Right lobe of liver (tissue), 6 donors: ENCODE results near the gene RASSF5. TPM values are rescaled to one million over a fixed set of nuclear protein-coding genes. Genes with fewer than 3 reads are reported as not detected.
A peak's percentile ranks its signal among the peaks of the same experiment; 100 is the strongest.

ENCODE experiments used
- ATAC-seq, 4 donors: fragments of 200-7000 bp; cut with Tn5 transposase; one replicate each; pipeline ENCODE4 v1.9.1; 2020; ENCODE audit warnings: mild to moderate bottlenecking in 4 of 4, moderate library complexity in 4 of 4
- DNase-seq, 3 donors: peaks; one replicate each; pipeline ENCODE4 v3.0.0-alpha.2; 2020
- H3K27ac ChIP-seq, 3 donors: fragments of 200-600 bp; one replicate each; pipeline ENCODE4 v1.8.0; 2022
- H3K27me3 ChIP-seq, 2 donors: fragments of 200-600 bp; one replicate each; pipeline ENCODE4 v1.8.0; 2022
- H3K36me3 ChIP-seq, 4 donors: fragments of 200-600 bp; sonication (generic) in 1 of 4; one replicate each; pipeline versions ENCODE4 v1.5.1 to v1.8.0; 2017 to 2022; ENCODE audit warnings: control low read depth in 1 of 4
- H3K4me1 ChIP-seq, 4 donors: fragments of 200-600 bp; sonication (generic) in 1 of 4; one replicate each; pipeline versions ENCODE4 v1.5.1 to v1.8.0; 2017 to 2022; ENCODE audit warnings: control low read depth in 1 of 4
- H3K4me3 ChIP-seq, 3 donors: fragments of 200-600 bp; one replicate each; pipeline ENCODE4 v1.8.0; 2022
- H3K9me3 ChIP-seq, 4 donors: fragments of 200-600 bp; sonication (generic) in 1 of 4; one replicate each; pipeline versions ENCODE4 v1.5.1 to v1.8.0; 2017 to 2022; ENCODE audit warnings: control low read depth in 1 of 4
- CTCF ChIP-seq, 4 donors: fragments of 200-600 bp in 3 of 4; fragments of 450-650 bp in 1 of 4; IDR thresholded peaks; one replicate each; pipeline versions ENCODE4 v1.5.1 to v1.8.0; 2016 to 2022; ENCODE audit warnings: antibody characterized with exemption in 4 of 4, mild to moderate bottlenecking in 2 of 4
- POLR2A ChIP-seq: fragments of 450-650 bp; IDR thresholded peaks from one replicate; pipeline ENCODE4 v1.6.1; 2017; ENCODE audit warnings: antibody characterized with exemption, mild to moderate bottlenecking
- WGBS: methylation state at CpG from one replicate; pipeline ENCODE4 v1.1.6; 2018; ENCODE audit warnings: low coverage, low lambda C conversion rate; ENCODE audit not compliant: insufficient coverage; ENCODE audit errors: missing lambda C conversion rate; 5-methylcytosine and 5-hydroxymethylcytosine counted together
- intact Hi-C, 2 donors: fragments of 100-400 bp; cut with DNase I; formaldehyde crosslinking; loops; one replicate each; pipeline versions ENCODE4 v1.11.2 to v1.14.1; 2022
- total RNA-seq, 6 experiments: library from RNA; depleted of rRNA in 2 of 6; stranded (reverse); fragments of >200 nt in 2 of 6; fragmentation: NEBNext Ultra II Directional in 3 of 6; extraction: Animal tissue kit (Norgen Biotek cat#: 25700) in 3 of 6; gene quantifications; one replicate each; pipeline versions ENCODE4 v1.1.0 to v1.2.4, GENCODE V29; 2016 to 2023
- donor health status: DM: no; HTN: yes; CAD: no.
- donor health status: DM: no; HTN: no; CAD: no.
- donor health status: DM: no; HTN: no; CAD: no.
- donor health status: DM: no; HTN: yes; CAD: no.
- donor health status: DM: no; HTN: yes; CAD: no.

Gene RASSF5
- total RNA-seq, 6 experiments from 2014 or later, result 8.1 to 18.8 (median 12.6) TPM

GRCh38 chr1:206575165-206575893, 68.0 kb downstream of the RASSF5 start:
- no peaks in the 10 kb centered on the region for H3K9me3 ChIP-seq
- no peaks in the 10 kb centered on the region for H3K27me3 ChIP-seq
- no peak overlapping the region for H3K4me3 ChIP-seq
- intact Hi-C loops, result no loop called here
- peak; percentile 39 to 67 (median 63) for ATAC-seq
- 29% methylated on average over 10 of the region's 11 CpGs for WGBS
- peak overlapping the region in 2 of 3 donors; percentile 50 to 58 for H3K27ac ChIP-seq
- H3K36me3 ChIP-seq, result peaks cover 0 to 1% (median 0%) of the 10 kb centered on the region in 4 donors
- H3K4me1 ChIP-seq, result peaks cover 0 to 24% (median 7%) of the 10 kb centered on the region in 4 donors
- DNase-seq, result no peak
- TF ChIP-seq CTCF (IDR thresholded peaks at IDR 0.05) (no peak), POLR2A (no peak)

- Histone ChIP-seq H3K4me3 (no peak overlapping the region), H3K4me1 (peaks cover 0 to 18% (median 5%) of the 10 kb centered on the region in 4 donors), H3K36me3 (peaks cover 0 to 5% (median 0%) of the 10 kb centered on the region in 4 donors), H3K27ac (peak overlapping the region; percentile 34 to 58 (median 50)), H3K9me3 (no peaks in the 10 kb centered on the region), H3K27me3 (no peaks in the 10 kb centered on the region)
- 89% methylated on average over 3 of the region's 3 CpGs for WGBS
- ATAC-seq (no peak), DNase-seq (no peak)
- TF ChIP-seq CTCF (IDR thresholded peaks at IDR 0.05), result no peak
- no peak for TF ChIP-seq POLR2A
- intact Hi-C loops, result no loop called here
Measured at GRCh38 chr1:206575894-206576737, 68.8 kb downstream of the RASSF5 start.

GRCh38 chr1:206577626-206578025, 70.3 kb downstream of the RASSF5 start:
- ATAC-seq (no peak), DNase-seq (no peak)
- no peaks in the 10 kb centered on the region for H3K27me3 ChIP-seq
- peaks cover 0 to 18% (median 5%) of the 10 kb centered on the region in 4 donors for H3K4me1 ChIP-seq
- no peak overlapping the region for H3K4me3 ChIP-seq
- H3K27ac ChIP-seq, result no peak overlapping the region
- WGBS, result 69% methylated on average over 4 of the region's 4 CpGs
- no peak for TF ChIP-seq CTCF (IDR thresholded peaks at IDR 0.05)
- TF ChIP-seq POLR2A, result no peak
- H3K9me3 ChIP-seq, result no peaks in the 10 kb centered on the region
- intact Hi-C loops, result no loop called here
- peaks cover 0 to 5% (median 0%) of the 10 kb centered on the region in 4 donors for H3K36me3 ChIP-seq

- no peaks in the 10 kb centered on the region for H3K27me3 ChIP-seq
- H3K4me1 ChIP-seq, result peaks cover 0 to 18% (median 5%) of the 10 kb centered on the region in 4 donors
- 51% methylated on average over 9 of the region's 10 CpGs for WGBS
- peaks cover 0 to 5% (median 0%) of the 10 kb centered on the region in 4 donors for H3K36me3 ChIP-seq
- H3K9me3 ChIP-seq, result no peaks in the 10 kb centered on the region
- TF ChIP-seq CTCF (IDR thresholded peaks at IDR 0.05) (no peak), POLR2A (no peak)
- no peak overlapping the region for H3K4me3 ChIP-seq
- intact Hi-C loops, result no loop called here
- no peak for DNase-seq
- ATAC-seq, result peak in 1 of 4 donors; percentile 33
- H3K27ac ChIP-seq, result no peak overlapping the region
Measured at GRCh38 chr1:206578068-206578977, 71.0 kb downstream of the RASSF5 start.
